HPDE6-E6E7 (cell line): ENCODE results near the gene USB1.
"Not testable (repeated sequence)": the region's sequence is repeated elsewhere in the genome, so short reads cannot be mapped to it uniquely, and the experiment has no call there.

Source experiments
- DNase-seq: peaks from one replicate; pipeline ENCODE4 v3.0.0; 2011; ENCODE audit warnings: missing footprints; ENCODE audit errors: extremely low spot score

Gene USB1

DNA sequence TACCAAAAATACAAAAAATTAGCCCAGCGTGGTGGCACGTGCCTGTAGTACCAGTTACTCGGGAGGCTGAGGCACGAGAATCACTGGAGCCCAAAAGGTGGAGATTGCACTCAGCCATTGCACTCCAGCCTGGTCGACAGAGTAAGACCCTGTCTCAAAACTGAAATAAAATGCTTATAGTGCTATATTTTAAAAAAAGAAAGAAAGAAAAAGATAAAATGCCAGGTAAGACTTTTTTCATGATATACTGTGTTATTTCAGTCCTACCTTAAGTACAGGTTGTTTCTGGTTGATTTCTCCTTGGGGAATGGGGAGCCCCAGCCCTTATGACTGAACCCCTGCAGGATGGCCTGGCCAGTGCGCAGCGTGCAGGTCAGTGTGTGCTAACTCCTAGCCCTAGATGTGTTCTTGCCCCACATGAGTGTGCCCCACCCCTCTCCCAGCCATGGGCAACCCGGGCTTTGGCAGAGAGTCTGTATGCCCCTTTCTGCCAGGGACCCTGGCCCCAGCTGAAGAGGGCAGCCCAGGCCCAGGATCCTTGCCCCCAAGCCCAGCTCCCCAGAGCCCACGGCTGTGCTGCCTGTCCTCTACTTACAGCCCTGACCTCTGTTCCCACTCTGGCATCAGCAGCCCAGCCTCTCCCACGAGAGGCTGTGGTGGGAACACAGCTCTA, 31.6 kb upstream of the USB1 start:
- DNase-seq: no peak

DNA sequence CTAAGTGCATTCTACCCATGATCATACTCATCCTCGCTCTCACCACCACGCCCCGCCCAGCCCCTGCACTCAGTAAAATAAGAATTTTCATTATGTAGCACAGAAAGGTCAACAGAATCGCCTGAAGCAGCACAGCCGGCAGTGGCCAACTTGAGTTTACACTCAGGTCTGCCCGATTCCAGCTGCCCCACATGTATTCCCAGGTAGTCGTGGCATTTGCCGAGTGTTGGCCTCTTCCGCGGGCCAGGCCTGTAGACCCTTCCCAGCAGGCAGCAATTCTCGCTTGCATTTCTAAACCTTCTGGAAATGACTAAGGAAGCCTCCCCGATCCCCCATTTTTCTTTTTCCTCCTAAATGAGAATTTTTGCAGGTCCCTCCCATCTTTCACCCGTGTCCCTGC, 30.9 kb upstream of the USB1 start:
- DNase-seq: no peak

DNA sequence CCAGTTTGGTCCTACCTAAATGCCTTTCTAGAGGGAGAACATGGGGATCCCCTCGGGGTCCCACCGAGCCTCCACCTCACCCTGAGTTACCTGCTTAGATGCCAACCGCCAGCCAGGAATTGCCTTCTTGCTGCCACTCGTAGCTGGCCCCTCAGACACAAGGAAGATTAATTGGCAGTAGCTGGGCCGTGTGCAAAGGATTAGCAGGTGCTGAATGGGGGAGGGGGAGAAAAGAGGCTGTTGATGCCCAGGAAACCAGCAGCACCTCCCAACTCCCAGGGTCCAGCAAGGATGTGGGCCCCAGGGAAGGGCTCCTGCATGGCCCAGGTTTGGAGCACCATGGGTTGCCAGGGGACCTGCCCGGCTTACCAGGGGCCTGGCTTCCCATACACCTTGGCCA, 30.2 kb upstream of the USB1 start, which contains the start of gene CNGB1:
TSS of gene CNGB1 (minus strand) at position 159 of the 400 bp plus-strand sequence. CDS start 3,842 bp downstream, outside the sequence.
- no peak for DNase-seq

DNA sequence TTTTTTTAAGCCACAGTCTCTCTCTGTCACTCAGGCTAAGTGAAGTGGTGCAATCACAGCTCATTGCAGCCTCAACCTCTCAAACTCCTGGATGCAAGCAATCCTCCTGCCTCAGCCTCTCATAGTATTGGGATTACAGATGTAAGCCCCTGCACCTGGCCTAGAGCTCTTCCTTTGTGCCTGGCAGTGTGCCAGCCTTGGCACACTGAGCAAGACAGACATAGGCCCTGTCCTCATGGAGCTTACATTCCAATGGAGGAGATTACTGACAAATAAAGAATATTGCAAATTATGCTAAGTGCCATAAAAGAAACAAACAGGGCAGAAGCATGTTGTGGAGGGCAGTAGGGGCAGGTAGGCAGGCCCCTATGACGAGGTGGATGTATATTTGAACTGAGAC, 29.4 kb upstream of the USB1 start:
- DNase-seq: no peak

DNA sequence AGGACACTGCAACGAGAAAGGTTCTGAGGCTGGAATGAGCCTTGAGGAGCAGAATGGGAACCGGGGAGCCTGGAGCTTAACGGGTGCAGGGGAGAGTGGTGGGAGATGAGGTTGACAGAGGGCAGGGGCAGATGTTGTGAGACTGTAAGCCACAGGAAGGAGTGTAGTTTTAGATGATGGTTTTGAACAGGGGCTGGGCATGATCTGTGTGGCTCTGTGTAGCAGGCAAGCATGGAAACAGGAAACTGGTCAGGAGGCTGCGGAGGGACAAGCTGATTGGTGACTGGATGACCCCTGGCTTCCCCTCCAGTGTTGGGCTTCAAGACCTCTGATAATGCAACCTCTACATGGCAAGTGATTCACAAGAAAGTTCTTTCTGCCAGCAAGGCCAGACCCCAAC, 28.9 kb upstream of the USB1 start:
- DNase-seq: no peak

DNA sequence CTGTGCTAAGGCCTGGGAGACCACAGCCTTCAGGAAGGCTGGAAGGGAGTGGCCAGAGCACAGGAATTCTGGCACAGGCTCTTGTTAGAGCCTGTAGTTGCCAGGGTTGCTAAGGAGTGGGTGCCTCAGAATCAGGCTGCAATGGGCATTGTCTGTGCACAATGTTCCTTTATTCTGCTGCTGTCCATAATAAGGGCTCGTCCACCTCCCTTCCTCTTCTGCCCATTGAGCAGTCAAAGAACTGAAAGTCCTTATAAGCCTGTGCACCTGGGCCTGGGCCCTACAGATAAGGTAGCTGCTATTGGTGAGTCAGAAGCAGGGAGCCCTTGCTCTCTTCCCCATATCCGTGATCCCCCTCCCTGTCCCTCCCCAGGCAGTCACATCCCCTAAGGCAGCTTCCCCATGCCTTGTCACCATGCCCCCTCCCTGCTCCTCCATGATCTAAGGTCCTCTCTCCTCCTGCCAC, 24.8 kb upstream of the USB1 start:
- no peak for DNase-seq

DNA sequence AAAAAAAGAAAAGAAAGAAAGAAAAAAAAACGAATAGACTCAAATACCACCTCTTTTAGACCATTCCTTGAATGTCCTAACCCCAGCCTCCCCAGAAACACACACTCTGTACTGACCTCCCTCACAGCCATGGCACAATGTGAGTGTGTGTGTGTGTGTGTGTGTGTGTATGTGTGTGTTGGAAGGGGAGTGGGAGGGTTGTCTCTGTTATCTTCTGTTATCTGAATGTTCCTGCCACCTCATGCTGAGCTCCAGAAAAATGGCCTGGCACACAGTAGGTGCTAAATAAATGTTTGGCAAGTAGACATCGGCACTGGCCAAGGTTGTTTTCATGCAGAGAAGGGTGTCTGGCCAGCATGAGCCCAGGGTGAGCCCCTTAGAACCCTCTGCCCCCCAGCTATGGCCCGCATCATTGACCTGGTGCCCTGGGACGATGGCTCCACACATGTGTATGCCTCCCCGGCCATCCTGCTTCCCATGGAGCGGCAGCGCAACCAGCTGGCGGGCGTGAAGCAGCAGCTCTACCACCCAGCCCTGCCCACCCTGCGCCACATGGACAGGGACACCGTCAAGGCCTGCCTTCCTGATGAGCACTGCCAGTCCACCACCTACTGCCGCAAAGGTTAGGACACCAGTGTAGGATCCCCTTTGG, 23.7 kb upstream of the USB1 start:
- no peak for DNase-seq

DNA sequence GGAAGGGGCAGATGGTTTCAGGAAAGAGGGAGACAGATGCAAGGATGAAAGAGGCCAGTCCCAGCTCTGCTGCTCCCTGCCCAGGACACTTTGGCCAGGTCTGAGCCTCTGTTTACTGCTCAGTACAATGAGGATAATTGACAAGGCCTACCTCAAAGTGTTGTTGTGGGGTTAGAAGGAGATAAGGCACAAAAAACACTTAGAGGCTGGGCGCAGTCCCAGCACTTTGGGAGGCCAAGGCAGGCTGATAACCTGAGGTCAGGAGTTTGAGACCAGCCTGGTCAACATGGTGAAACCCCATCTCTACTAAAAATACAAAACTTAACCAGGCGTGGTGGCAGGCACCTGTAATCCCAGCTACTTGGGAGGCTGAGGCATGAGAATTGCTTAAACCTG, 23.1 kb upstream of the USB1 start:
- not testable (repeated sequence) for DNase-seq

DNA sequence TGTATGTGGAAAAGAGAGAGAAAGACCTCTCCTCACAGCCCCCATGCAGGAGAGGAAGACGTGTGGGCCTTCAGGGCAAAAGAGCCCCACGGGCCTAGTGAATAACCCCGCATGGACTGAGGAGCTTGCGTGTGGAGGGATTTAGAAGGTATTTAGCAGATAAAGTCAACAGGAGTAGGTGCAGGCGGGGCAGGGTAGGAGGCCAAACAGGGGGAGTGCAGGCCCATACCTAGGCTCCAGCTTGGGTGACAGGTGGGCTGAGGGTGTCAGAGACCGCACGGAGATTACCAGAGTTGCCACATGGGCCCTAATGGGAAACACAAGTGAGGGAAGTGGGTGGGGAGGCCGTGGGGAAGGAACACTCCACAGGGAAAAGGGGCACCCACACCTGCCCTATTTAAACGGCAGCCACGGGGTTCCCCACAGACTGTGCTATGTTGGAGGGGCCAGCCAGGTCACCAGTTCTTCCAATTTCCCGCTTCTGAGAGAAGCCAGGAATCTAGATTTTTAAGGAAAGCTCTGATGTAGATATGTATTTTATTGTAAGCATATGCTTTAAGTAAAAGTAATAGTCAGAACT, 22.1 kb upstream of the USB1 start:
- no peak for DNase-seq

DNA sequence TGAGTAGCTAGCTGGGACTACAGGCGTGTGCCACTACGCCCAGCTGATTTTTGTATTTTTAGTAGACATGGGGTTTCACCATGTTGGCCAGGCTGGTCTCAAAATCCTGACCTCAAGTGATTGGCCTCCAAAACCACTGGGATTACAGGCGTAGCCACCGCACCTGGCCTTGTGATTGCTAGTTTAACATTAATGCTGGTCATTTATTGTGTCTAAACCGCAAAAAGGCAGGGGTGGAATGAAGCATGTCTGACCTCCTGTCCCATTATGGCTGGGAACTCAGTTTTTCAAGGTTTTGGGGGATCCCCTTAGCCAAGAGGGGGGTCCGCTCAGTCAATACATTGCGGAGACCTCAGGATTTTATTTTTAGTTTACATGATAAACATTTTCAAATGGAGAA, 19.6 kb upstream of the USB1 start:
- DNase-seq: no peak

DNA sequence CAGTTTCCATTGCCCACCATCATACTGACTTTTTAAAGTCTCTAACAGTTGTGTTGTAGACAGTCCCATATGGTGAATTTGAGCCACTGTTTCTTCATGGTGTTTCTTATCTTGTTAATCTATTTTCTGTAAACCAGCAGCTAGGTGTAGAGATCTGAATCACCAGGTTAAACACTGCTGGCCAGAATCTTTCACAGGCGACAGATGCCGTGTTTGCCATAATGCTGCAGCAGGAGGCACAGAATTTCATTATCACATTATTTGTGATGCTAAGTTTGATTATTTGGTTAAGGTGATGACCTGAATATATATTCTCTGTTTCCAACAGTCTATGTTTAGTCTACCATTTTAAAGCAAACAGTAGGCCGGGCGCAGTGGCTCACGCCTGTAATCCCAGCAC, 18.8 kb upstream of the USB1 start:
- no peak for DNase-seq

DNA sequence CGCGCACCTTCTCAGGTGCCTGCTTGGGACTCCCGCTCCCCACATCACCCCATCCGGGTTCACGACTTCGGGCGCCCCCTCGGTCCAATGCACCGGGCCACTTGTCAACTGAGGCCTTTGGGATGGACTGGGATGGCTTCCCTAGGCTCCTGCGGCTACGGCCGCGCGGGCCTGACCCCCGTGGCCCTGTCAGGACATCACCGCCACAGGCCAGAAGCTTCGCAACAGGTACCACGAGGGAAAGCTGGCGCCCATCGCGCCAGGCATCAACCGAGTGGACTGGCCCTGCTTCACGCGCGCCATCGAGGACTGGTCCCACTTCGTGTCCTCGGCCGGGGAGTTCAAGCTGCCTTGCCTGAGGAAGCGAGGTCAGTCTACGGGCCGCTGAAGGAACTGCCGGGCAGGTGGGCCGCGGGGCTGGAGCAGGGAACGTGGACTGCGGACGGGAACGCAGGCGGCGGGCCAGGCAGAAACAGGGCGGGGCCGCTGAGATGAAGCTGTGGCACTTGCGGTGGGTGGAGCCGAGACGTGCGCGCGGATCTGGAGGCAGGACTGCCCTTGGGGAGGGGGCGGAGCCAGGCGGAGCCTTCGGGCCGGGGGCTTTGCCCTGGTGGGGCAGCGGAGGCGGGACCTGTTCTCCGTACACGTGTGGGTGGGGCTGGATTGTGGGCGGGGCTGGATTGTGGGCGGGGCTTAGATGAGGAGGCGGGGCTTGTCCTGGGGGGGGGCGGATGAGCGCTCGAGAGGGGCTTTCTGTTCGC, 16.6 kb upstream of the USB1 start:
- DNase-seq: peak; percentile 85

DNA sequence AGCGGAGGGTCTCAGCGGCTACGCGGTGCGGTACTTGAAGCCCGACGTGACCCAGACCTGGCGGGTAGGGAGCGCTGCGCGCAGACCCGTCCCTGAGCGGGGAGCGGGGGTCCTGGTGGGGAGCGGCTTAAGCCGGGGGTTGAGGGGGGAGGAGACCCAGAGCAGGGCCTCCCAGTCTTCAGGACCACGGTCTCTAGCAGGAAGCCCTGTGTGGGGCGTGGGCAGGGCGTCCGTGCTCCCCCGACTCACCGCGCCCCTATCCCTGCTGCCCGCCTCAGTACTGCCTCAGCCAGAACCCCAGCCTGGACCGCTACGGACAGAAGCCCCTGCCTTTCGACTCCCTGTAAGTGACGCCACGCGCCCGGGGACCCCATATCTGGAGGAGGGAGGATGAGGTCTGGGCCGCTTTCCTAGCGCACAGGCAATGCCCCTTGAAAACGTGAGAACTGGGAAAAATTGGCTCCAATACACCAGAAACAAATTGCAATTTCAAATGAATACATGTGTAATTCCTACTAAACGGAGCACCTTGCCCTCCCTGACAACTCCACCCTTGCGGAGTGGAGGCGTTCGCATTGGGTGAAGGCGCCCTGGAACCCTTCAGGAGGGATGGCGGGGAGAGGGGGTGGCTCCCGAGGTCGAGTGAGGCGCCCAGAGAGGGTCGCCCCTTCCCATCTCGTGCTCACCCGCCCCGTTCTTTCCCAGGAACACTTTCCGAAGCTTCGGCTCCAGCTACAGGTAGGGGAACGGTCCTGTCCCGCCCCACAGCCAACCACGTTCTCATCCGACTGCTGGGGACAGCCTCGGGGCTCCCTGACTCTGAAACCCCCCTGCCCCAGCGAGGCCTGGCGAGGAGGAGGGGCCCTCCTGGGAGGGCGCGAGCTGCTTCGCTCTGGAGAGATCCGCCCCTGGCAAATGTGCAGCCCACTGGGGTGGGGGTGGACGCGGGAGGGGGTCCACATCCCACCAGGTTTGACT, 15.7 kb upstream of the USB1 start:
- no peak for DNase-seq

DNA sequence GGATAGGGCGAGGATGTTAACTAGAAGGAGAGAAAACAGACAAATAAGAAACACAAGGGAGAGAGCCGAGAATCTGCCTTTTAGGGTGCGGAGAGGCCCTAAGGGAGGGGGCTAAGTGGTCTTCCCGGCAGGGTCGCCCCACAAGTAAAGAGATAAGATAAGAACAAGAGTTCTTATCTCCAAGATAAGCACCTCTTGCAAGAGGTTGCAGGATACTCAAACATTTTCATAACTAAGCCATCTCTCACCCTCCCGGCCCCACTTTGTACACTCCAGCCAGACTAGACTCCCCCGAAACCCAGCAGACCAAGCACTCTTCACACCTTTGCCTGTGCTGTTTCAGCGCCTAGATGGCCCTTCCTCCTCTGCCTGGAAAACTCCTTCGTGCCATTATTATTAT, 15.0 kb upstream of the USB1 start:
- no peak for DNase-seq

DNA sequence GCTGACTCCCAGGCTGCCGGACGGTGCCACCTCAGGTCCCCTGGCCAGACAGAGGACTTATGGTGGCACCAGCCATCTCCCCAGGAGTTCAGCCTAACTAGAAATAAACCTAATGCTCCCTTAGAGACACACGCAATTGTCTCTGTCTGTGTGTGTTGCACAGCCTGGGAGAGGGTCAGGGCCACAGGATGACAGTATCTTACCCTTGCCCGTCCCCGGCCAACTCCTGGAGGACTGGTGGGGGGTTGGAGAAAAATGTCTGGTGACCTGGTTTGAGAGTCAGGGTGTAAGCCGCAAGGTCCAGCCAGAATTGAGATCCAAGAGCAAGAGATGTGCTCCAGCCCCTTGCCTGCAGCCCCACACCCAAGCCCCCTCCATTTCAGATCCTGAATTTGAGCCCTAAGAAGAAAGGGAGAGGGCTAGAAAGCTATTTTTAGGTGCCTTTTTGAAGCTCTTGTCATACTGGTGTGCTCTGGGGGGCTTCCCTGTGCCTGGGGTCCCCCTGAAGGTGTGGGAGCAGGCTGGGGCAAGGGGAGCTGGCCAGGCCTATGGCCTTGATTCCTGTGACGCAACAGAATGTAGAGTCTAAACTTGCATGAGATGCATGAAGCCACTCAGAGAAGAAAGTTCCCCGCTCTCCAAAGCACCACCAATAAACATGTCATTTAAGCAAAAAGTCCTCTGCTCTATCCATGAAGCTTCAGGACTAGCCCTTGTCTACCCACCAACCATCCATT, 13.6 kb upstream of the USB1 start:
- no peak for DNase-seq

DNA sequence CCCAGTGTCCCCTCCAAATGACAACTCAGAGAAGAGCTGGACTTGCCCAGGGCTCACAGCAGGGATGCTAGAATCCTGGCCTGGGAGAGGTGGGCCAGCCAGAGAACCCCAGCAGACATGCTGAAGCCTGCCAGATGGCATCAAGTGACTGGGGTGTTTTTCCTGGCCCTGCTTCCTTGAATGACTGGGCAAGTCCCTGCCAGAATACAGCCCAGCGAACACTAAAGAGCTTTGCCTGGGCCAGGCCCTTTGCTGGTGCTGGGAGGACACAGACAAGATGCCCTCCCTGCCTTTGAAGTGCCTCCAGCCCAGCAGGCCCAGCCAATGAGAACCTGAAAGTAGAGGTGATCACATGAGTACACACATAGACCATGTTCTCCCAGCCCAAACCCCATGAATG, 12.3 kb upstream of the USB1 start:
- peak; percentile 92 for DNase-seq

DNA sequence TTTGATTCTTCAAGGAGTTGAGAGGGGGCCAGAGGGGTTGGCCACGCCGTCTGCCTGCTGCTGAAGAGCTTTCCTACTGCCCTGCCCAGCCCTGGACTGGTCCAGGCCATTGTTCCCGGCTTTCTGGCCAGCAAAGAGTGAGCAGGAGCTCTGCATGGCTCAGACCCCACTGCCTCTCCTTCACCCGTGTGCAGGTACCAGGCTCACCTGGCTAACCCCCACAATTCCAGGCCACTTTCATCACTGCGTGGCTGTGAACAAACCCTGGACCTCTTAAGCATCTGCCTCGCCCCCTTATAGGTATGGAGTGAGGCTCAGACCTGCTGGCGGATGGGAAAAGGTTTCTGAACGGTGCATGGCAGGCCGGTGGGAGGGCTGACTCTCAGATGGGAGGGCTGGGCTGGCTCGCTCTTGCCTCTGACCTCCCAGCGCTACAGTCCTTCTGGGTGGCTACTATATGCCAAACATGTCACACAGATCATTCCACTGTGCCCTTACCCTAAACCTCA, 9.6 kb upstream of the USB1 start:
- no peak for DNase-seq

DNA sequence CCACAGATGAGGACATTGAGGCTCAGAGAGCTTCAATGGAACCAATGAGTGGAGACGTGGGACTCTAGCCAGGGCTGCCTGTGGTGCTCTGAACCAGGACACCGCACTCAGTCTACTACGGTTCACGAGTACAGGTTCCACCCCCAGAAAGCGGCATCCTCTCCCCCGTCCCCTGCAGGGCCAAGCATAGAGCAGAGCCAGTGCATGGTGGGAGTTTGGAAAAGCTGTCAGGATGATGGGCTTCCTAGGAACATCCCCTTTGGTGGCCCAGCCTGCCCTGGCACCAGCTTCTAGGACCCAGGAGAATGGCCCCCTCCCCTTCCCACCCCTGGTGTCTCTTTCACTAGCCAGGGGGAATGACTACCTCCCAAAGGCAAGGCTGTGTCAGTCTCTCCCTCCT, 9.1 kb upstream of the USB1 start:
- no peak for DNase-seq

DNA sequence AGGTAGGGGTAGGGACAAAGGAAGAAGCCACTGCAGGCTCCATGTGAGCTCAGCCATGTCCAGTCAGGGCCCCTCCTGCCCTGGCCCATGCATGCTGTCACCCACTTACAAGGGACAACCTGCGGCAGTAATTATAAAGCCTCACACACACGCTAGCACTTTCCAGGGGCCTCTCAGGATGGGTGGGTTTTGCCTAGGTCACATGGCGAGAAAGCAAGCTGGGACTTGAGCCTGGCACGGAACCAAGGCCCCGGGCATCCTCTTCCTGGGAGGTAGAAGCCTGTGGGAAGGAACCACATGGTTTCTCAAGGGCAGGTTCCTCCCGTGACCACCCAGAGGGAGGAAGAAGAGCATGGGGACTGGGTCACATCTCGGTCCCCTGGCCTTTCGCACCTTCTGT, 7.8 kb upstream of the USB1 start:
- peak; percentile 45 for DNase-seq

DNA sequence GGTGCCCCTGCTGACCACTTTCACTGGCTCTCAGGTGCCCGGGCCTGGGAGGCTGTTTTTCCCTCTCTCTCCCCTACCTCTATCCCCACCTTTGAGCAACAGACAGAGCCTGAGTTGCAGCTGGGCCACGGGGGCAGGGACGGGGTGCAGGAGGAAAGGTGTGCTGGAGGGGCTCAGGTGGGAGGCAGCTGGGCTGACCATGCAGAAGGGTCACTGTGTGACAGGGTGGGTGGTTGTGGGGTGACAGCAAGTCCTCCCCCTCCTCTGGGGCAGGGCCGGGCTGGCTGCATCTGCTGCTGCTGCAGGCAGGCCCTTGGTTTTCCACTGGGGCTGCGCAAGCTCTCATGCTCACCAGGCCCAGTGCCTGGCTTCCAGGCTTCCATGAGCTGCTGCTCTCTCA, 7.3 kb upstream of the USB1 start:
- no peak for DNase-seq
